Liver (tissue), 9 donors: ENCODE results near the gene MFSD11. TPM values are rescaled to one million over a fixed set of nuclear protein-coding genes. Genes with fewer than 3 reads are reported as not detected.

Source experiments
- DNase-seq: peaks from one replicate; pipeline ENCODE4 v3.0.0-alpha.2; 2017; ENCODE audit warnings: low spot score
- H3K27ac ChIP-seq, 2 donors: one replicate each; pipeline ENCODE4 v1.7.0; 2013; ENCODE audit warnings: inconsistent platforms in 2 of 2, low read length in 2 of 2, control low read depth in 1 of 2, low read depth in 1 of 2, mild to moderate bottlenecking in 1 of 2
- H3K27me3 ChIP-seq, 4 donors: one replicate each; pipeline versions ENCODE4 v1.6.1 to v1.7.0; 2013; ENCODE audit warnings: low read length in 3 of 4, inconsistent platforms in 1 of 4, mild to moderate bottlenecking in 1 of 4, moderate library complexity in 1 of 4; ENCODE audit not compliant: control insufficient read depth in 4 of 4, insufficient read depth in 4 of 4
- H3K36me3 ChIP-seq, 4 donors: one replicate each; pipeline versions ENCODE4 v1.6.1 to v1.7.0; 2013; ENCODE audit warnings: low read length in 3 of 4, mild to moderate bottlenecking in 3 of 4, low read depth in 1 of 4, moderate library complexity in 1 of 4; ENCODE audit not compliant: control insufficient read depth in 4 of 4, insufficient read depth in 3 of 4
- H3K4me1 ChIP-seq, 4 donors: one replicate each; pipeline versions ENCODE4 v1.6.1 to v1.7.0; 2013; ENCODE audit warnings: low read length in 3 of 4, mild to moderate bottlenecking in 3 of 4, moderate library complexity in 1 of 4; ENCODE audit not compliant: control insufficient read depth in 4 of 4, insufficient read depth in 4 of 4
- H3K4me3 ChIP-seq, 3 donors: one replicate each; pipeline versions ENCODE4 v1.6.1 to v1.7.0; 2013; ENCODE audit warnings: low read length in 3 of 3, control low read depth in 1 of 3, low read depth in 1 of 3, mild to moderate bottlenecking in 1 of 3
- H3K9ac ChIP-seq, 2 donors: one replicate each; pipeline ENCODE4 v1.7.0; 2013; ENCODE audit warnings: low read length in 2 of 2, mild to moderate bottlenecking in 2 of 2, moderate library complexity in 2 of 2, control low read depth in 1 of 2, low read depth in 1 of 2
- H3K9me3 ChIP-seq, 4 donors: one replicate each; pipeline versions ENCODE4 v1.6.1 to v1.7.0; 2013; ENCODE audit warnings: low read length in 3 of 4; ENCODE audit not compliant: control insufficient read depth in 4 of 4
- ATF3 ChIP-seq: IDR thresholded peaks from 2 replicates; pipeline ENCODE4 v1.6.1; 2016; ENCODE audit warnings: antibody characterized with exemption
- CTCF ChIP-seq: fragments of 150-350 bp; IDR thresholded peaks from 2 replicates; pipeline ENCODE4 v1.5.1; 2017; ENCODE audit warnings: improper control_type of control experiment, low read depth, low read length; ENCODE audit not compliant: missing input control
- EGR1 ChIP-seq, 2 donors: IDR thresholded peaks; 2 replicates each; pipeline ENCODE4 v1.6.1; 2016 to 2018; ENCODE audit warnings: antibody characterized with exemption in 2 of 2, low read depth in 2 of 2
- FOXA1 ChIP-seq: IDR thresholded peaks from 2 replicates; pipeline ENCODE4 v1.6.1; 2016; ENCODE audit warnings: antibody characterized with exemption
- GABPA ChIP-seq, 2 donors: IDR thresholded peaks in 1 of 2; conservative IDR thresholded peaks in 1 of 2; 2 replicates each; pipeline ENCODE4 v1.6.1; 2016; ENCODE audit warnings: antibody characterized with exemption in 2 of 2, mild to moderate bottlenecking in 1 of 2, moderate library complexity in 1 of 2
- HNF4A ChIP-seq, 2 donors: conservative IDR thresholded peaks; 2 replicates each; pipeline ENCODE4 v1.6.1; 2016; ENCODE audit warnings: antibody characterized with exemption in 2 of 2, mild to moderate bottlenecking in 2 of 2
- HNF4G ChIP-seq: IDR thresholded peaks from 2 replicates; pipeline ENCODE4 v1.6.1; 2016; ENCODE audit warnings: antibody characterized with exemption
- JUND ChIP-seq, 2 donors: IDR thresholded peaks; 2 replicates each; pipeline ENCODE4 v1.6.1; 2016; ENCODE audit warnings: antibody characterized with exemption in 2 of 2
- NR2F2 ChIP-seq: IDR thresholded peaks from 2 replicates; pipeline ENCODE4 v1.6.1; 2016; ENCODE audit warnings: antibody characterized with exemption
- RAD21 ChIP-seq, 2 donors: IDR thresholded peaks; 2 replicates each; pipeline ENCODE4 v1.6.1; 2016; ENCODE audit warnings: antibody characterized with exemption in 2 of 2, mild to moderate bottlenecking in 2 of 2
- REST ChIP-seq: IDR thresholded peaks from 2 replicates; pipeline ENCODE4 v1.6.1; 2016; ENCODE audit warnings: antibody characterized with exemption, mild to moderate bottlenecking
- SP1 ChIP-seq: IDR thresholded peaks from 2 replicates; pipeline ENCODE4 v1.6.1; 2018; ENCODE audit warnings: antibody characterized with exemption, mild to moderate bottlenecking
- TAF1 ChIP-seq: conservative IDR thresholded peaks from 2 replicates; pipeline ENCODE4 v1.6.1; 2016; ENCODE audit warnings: antibody characterized with exemption, mild to moderate bottlenecking
- YY1 ChIP-seq: IDR thresholded peaks from 2 replicates; pipeline ENCODE4 v1.6.1; 2016; ENCODE audit warnings: antibody characterized with exemption, mild to moderate bottlenecking
- ZBTB33 ChIP-seq: IDR thresholded peaks from 2 replicates; pipeline ENCODE4 v1.6.1; 2016; ENCODE audit warnings: antibody characterized with exemption
- WGBS: extraction: QIAGEN DNeasy Blood & Tissue Kit; methylation state at CpG from one replicate; pipeline ENCODE4 v1.1.7; 2013; 5-methylcytosine and 5-hydroxymethylcytosine counted together
- polyA plus RNA-seq, 2 donors: library from polyadenylated mRNA; stranded (reverse) in 1 of 2; unstranded in 1 of 2; fragments of 200-250 nt in 1 of 2; fragments of >200 nt in 1 of 2; fragmentation: Nextera tagmentation in 1 of 2; extraction: Ambion mirVana in 1 of 2; gene quantifications; one replicate each; pipeline versions ENCODE4 v1.2.1 to v1.2.3, GENCODE V29; 2013 to 2015
- total RNA-seq, 2 donors: library from RNA; depleted of rRNA; stranded (reverse); fragments of >200 nt; gene quantifications; one replicate each; pipeline ENCODE4 v1.2.3, GENCODE V29; 2014
- donor health status: healthy.
- donor health status: healthy.
- donor health status: healthy.
- donor health status: healthy.
- donor health status: healthy.

Gene MFSD11
- total and polyA plus RNA-seq, 4 donors: 8.6 to 26.9 (median 17.5) TPM

- H3K36me3 ChIP-seq: peaks cover 0 to 3% (median 0%) of the 10 kb centered on the region in 4 donors
These were observed 29.7 kb upstream of the MFSD11 start for GRCh38 chr17:76707985-76708807.

More at GRCh38 chr17:76707985-76708807, 29.7 kb upstream of the MFSD11 start:
- Histone ChIP-seq H3K27ac (no peak overlapping the region), H3K27me3 (no peaks in the 10 kb centered on the region), H3K4me1 (peaks cover 0 to 11% (median 8%) of the 10 kb centered on the region in 4 donors), H3K9me3 (no peaks in the 10 kb centered on the region), H3K4me3 (no peak overlapping the region), H3K9ac (no peak overlapping the region)
- DNase-seq: no peak
- TF ChIP-seq JUND (IDR thresholded peaks at IDR 0.05) (no peak), TAF1 (no peak), FOXA1 (no peak), SP1 (no peak), ZBTB33 (no peak), HNF4G (no peak), EGR1 (IDR thresholded peaks at IDR 0.05; ENCODE audit: low read depth in 2 of 2) (no peak), CTCF (no peak), NR2F2 (no peak), YY1 (no peak), RAD21 (IDR thresholded peaks at IDR 0.05) (no peak), GABPA (IDR thresholded peaks at IDR 0.05 in 1 of 2, conservative IDR thresholded peaks at IDR 0.05 in 1 of 2) (no peak), HNF4A (conservative IDR thresholded peaks at IDR 0.05) (no peak), ATF3 (no peak), REST (no peak)
- 85% methylated on average over 14 of the region's 14 CpGs for WGBS
